ENCODE data around the gene SUMO1. TPM values are rescaled to one million over a fixed set of nuclear protein-coding genes. Genes with fewer than 3 reads are reported as not detected.

SUMO1 gene
- total and polyA plus RNA-seq, 2 donors (not counting 3 experiments of a cell fraction or from before 2014, with no cell fraction given): 38.5 to 105 TPM

DNA sequence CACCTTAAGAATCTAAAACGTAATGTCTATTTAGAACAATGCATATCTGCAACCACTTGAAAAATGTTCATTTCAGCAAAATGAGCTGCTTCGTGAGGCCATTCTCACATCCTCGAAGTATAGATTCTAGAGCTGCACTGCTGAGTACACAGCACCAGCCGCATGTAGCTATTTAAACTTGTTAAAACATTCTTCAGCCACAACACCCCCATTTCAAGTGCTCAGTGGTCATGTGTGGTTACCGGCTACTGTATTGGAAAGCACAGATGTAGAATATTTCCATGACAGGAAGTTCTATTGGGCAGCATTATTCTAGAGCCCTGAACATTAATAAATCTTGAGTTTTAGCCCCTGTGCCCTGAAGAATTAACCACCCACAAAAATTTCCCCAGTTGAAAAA lies 35.0 kb downstream of the SUMO1 start:
- BruUV-seq (replicated peaks): no TSS peak
- Histone ChIP-seq H3K79me2 (ENCODE audit: control insufficient read depth, insufficient read depth, low read length) (no peaks in the 10 kb centered on the region), H3K9me1 (replicated peaks; ENCODE audit: control insufficient read depth, extremely low read depth, insufficient read depth, low read length) (no peaks in the 10 kb centered on the region), H4K20me1 (replicated peaks; ENCODE audit: control insufficient read depth, extremely low read depth, insufficient read depth, low read length) (no peaks in the 10 kb centered on the region), H3K9me3 (replicated peaks; ENCODE audit: control insufficient read depth, insufficient read depth, low read length) (no peaks in the 10 kb centered on the region), H3K36me3 (ENCODE audit: control insufficient read depth in 2 of 2, extremely low read depth in 1 of 2, insufficient read depth in 2 of 2, low read length in 2 of 2) (peaks cover 0 to 2% of the 10 kb centered on the region in 2 experiments), H3K4me2 (ENCODE audit: insufficient read depth, low read length) (no peak overlapping the region), H3K27me3 (ENCODE audit: control insufficient read depth in 2 of 2, insufficient read depth in 2 of 2, low read length in 2 of 2) (no peaks in the 10 kb centered on the region), H2AFZ (ENCODE audit: low read depth, low read length) (no peak overlapping the region), H3K4me3 (replicated peaks in 1 of 3; ENCODE audit: insufficient read depth in 1 of 3, low read depth in 1 of 3, low read length in 3 of 3) (no peak overlapping the region), H3K4me1 (ENCODE audit: control insufficient read depth, extremely low read depth, insufficient read depth, low read length) (no peaks in the 10 kb centered on the region), H3K27ac (ENCODE audit: insufficient read depth, low read depth, low read length) (no peak overlapping the region), H3K9ac (replicated peaks; ENCODE audit: extremely low read depth, insufficient read depth, low read length) (no peak overlapping the region)
- DNase-seq (ENCODE audit: low read depth, low spot score): no peak
- TF ChIP-seq MYC (IDR thresholded peaks at IDR 0.05; ENCODE audit: low read depth, low read length) (no peak), JUN (IDR thresholded peaks at IDR 0.05; ENCODE audit: borderline replicate concordance, insufficient read depth, insufficient read length, low read depth) (no peak), CTCF (IDR thresholded peaks at IDR 0.05; ENCODE audit: extremely low read depth in 1 of 2, insufficient read depth in 1 of 2, low read depth in 1 of 2, low read length in 2 of 2) (no peak), POLR2A (IDR thresholded peaks at IDR 0.05; ENCODE audit: low read depth, low read length) (no peak), MAX (IDR thresholded peaks at IDR 0.05; ENCODE audit: insufficient read depth, insufficient read length) (no peak), GATA2 (IDR thresholded peaks at IDR 0.05; ENCODE audit: insufficient read depth, insufficient read length, low read depth, low read length) (no peak), FOS (IDR thresholded peaks at IDR 0.05; ENCODE audit: borderline replicate concordance, insufficient read depth, low read length) (no peak), POLR2AphosphoS5 (IDR thresholded peaks at IDR 0.05; ENCODE audit: insufficient read depth, low read depth, low read length) (no peak), EZH2 (IDR thresholded peaks at IDR 0.05; ENCODE audit: borderline replicate concordance, low read depth, low read length, severe bottlenecking) (no peak)
- ChIA-PET POLR2A (no interaction called here), CTCF (interaction anchor here (0.8 kb wide), 1 partner anchor 11 kb away, joined by 4 read pairs; no protein-coding TSS in a partner anchor)
- intact Hi-C loops (cut with micrococcal nuclease): no loop called here
- FAIRE-seq: no peak
- dilution Hi-C loops (cut with MboI; ENCODE audit: extremely low pct_ligation_motif_present, low sequenced_read_pairs): no loop called here
